Memory B cell (primary cell): ENCODE results near the gene ABI3BP.

ENCODE experiments used
- ATAC-seq: fragments of 150-1000 bp; cut with Tn5 transposase; 2 replicates; pipeline ENCODE4 v1.10.0; 2021; ENCODE audit warnings: low read depth, mild to moderate bottlenecking, moderate library complexity
- DNase-seq, 2 donors: peaks; one replicate each; pipeline ENCODE4 v3.0.0; 2022; ENCODE audit warnings: low spot score in 2 of 2
- H3K27ac Mint-ChIP-seq: one replicate; pipeline ENCODE4 v1.8.0; 2022; ENCODE audit warnings: mild to moderate bottlenecking, moderate library complexity, mixed read lengths
- H3K27me3 Mint-ChIP-seq: one replicate; pipeline ENCODE4 v1.8.0; 2022; ENCODE audit warnings: mixed read lengths
- H3K36me3 Mint-ChIP-seq: one replicate; pipeline ENCODE4 v1.8.0; 2022; ENCODE audit warnings: mild to moderate bottlenecking, mixed read lengths
- H3K4me1 Mint-ChIP-seq: one replicate; pipeline ENCODE4 v1.8.0; 2022; ENCODE audit warnings: mixed read lengths
- H3K4me3 Mint-ChIP-seq: one replicate; pipeline ENCODE4 v1.8.0; 2022; ENCODE audit warnings: mild to moderate bottlenecking, moderate library complexity, mixed read lengths
- H3K9me3 Mint-ChIP-seq: one replicate; pipeline ENCODE4 v1.8.0; 2022; ENCODE audit warnings: mixed read lengths

The ABI3BP gene

GRCh38 chr3:101011136-101011535 lies 17.9 kb upstream of the ABI3BP start:
- Mint-ChIP-seq H3K27me3 (no peaks in the 10 kb centered on the region), H3K27ac (no peak overlapping the region), H3K4me3 (no peak overlapping the region), H3K9me3 (peaks cover 7% of the 10 kb centered on the region), H3K36me3 (peaks cover 2% of the 10 kb centered on the region), H3K4me1 (no peaks in the 10 kb centered on the region)
- no peak for ATAC-seq
- DNase-seq, result no peak

GRCh38 chr3:101010296-101010695 lies 17.1 kb upstream of the ABI3BP start:
- Mint-ChIP-seq H3K9me3 (peaks cover 7% of the 10 kb centered on the region), H3K27ac (no peak overlapping the region), H3K27me3 (no peaks in the 10 kb centered on the region), H3K4me1 (no peaks in the 10 kb centered on the region), H3K36me3 (peaks cover 2% of the 10 kb centered on the region), H3K4me3 (no peak overlapping the region)
- DNase-seq (no peak), ATAC-seq (no peak)

GRCh38 chr3:101009386-101009785 lies 16.2 kb upstream of the ABI3BP start:
- H3K4me3 Mint-ChIP-seq, result no peak overlapping the region
- DNase-seq, result no peak
- no peak overlapping the region for H3K27ac Mint-ChIP-seq
- peaks cover 2% of the 10 kb centered on the region for H3K36me3 Mint-ChIP-seq
- no peaks in the 10 kb centered on the region for H3K4me1 Mint-ChIP-seq
- no peaks in the 10 kb centered on the region for H3K27me3 Mint-ChIP-seq
- no peak for ATAC-seq
- H3K9me3 Mint-ChIP-seq, result peaks cover 7% of the 10 kb centered on the region

GRCh38 chr3:100999160-100999559 lies 5.9 kb upstream of the ABI3BP start:
- H3K4me1 Mint-ChIP-seq, result no peaks in the 10 kb centered on the region
- no peaks in the 10 kb centered on the region for H3K27me3 Mint-ChIP-seq
- no peak overlapping the region for H3K4me3 Mint-ChIP-seq
- H3K9me3 Mint-ChIP-seq, result peaks cover 3% of the 10 kb centered on the region
- DNase-seq (no peak), ATAC-seq (no peak)
- H3K27ac Mint-ChIP-seq, result no peak overlapping the region
- no peaks in the 10 kb centered on the region for H3K36me3 Mint-ChIP-seq

GRCh38 chr3:100994809-100995208 lies 1.6 kb upstream of the ABI3BP start:
- Mint-ChIP-seq H3K27ac (no peak overlapping the region), H3K27me3 (no peaks in the 10 kb centered on the region), H3K9me3 (no peaks in the 10 kb centered on the region), H3K4me3 (no peak overlapping the region), H3K36me3 (no peaks in the 10 kb centered on the region), H3K4me1 (no peaks in the 10 kb centered on the region)
- DNase-seq, result no peak
- no peak for ATAC-seq

GRCh38 chr3:100994187-100994586 lies 966 bp upstream of the ABI3BP start:
- Mint-ChIP-seq H3K4me1 (no peaks in the 10 kb centered on the region), H3K4me3 (no peak overlapping the region), H3K36me3 (no peaks in the 10 kb centered on the region), H3K27ac (no peak overlapping the region), H3K9me3 (no peaks in the 10 kb centered on the region), H3K27me3 (no peaks in the 10 kb centered on the region)
- ATAC-seq (no peak), DNase-seq (no peak)

GRCh38 chr3:100992231-100993012 lies 799 bp downstream of the ABI3BP start:
- Mint-ChIP-seq H3K9me3 (no peaks in the 10 kb centered on the region), H3K4me1 (no peaks in the 10 kb centered on the region), H3K27me3 (peaks cover 2% of the 10 kb centered on the region), H3K27ac (no peak overlapping the region), H3K4me3 (no peak overlapping the region), H3K36me3 (no peaks in the 10 kb centered on the region)
- DNase-seq (no peak), ATAC-seq (no peak)

- no peak overlapping the region for H3K4me3 Mint-ChIP-seq
- ATAC-seq, result no peak
- no peak for DNase-seq
- H3K9me3 Mint-ChIP-seq, result no peaks in the 10 kb centered on the region
- no peaks in the 10 kb centered on the region for H3K36me3 Mint-ChIP-seq
- no peaks in the 10 kb centered on the region for H3K4me1 Mint-ChIP-seq
- no peak overlapping the region for H3K27ac Mint-ChIP-seq
- peaks cover 2% of the 10 kb centered on the region for H3K27me3 Mint-ChIP-seq
Measured at GRCh38 chr3:100988080-100988479, 5.1 kb downstream of the ABI3BP start.

- DNase-seq (no peak), ATAC-seq (no peak)
- no peaks in the 10 kb centered on the region for H3K9me3 Mint-ChIP-seq
- no peaks in the 10 kb centered on the region for H3K4me1 Mint-ChIP-seq
- H3K36me3 Mint-ChIP-seq, result no peaks in the 10 kb centered on the region
- no peak overlapping the region for H3K4me3 Mint-ChIP-seq
- peaks cover 3% of the 10 kb centered on the region for H3K27me3 Mint-ChIP-seq
- no peak overlapping the region for H3K27ac Mint-ChIP-seq
Measured at GRCh38 chr3:100984308-100984707, 8.9 kb downstream of the ABI3BP start.

- ATAC-seq, result no peak
- no peak overlapping the region for H3K4me3 Mint-ChIP-seq
- DNase-seq, result no peak
- no peaks in the 10 kb centered on the region for H3K9me3 Mint-ChIP-seq
- H3K36me3 Mint-ChIP-seq, result no peaks in the 10 kb centered on the region
- peaks cover 1% of the 10 kb centered on the region for H3K27me3 Mint-ChIP-seq
- no peak overlapping the region for H3K27ac Mint-ChIP-seq
- no peaks in the 10 kb centered on the region for H3K4me1 Mint-ChIP-seq
Measured at GRCh38 chr3:100982710-100983109, 10.5 kb downstream of the ABI3BP start.

GRCh38 chr3:100981164-100981911 lies 11.9 kb downstream of the ABI3BP start:
- peaks cover 1% of the 10 kb centered on the region for H3K27me3 Mint-ChIP-seq
- no peak overlapping the region for H3K27ac Mint-ChIP-seq
- DNase-seq, result no peak
- no peak overlapping the region for H3K4me3 Mint-ChIP-seq
- H3K9me3 Mint-ChIP-seq, result no peaks in the 10 kb centered on the region
- H3K4me1 Mint-ChIP-seq, result no peaks in the 10 kb centered on the region
- H3K36me3 Mint-ChIP-seq, result no peaks in the 10 kb centered on the region
- ATAC-seq, result no peak

- Mint-ChIP-seq H3K27ac (no peak overlapping the region), H3K4me3 (no peak overlapping the region), H3K4me1 (no peaks in the 10 kb centered on the region), H3K36me3 (no peaks in the 10 kb centered on the region), H3K27me3 (peaks cover 1% of the 10 kb centered on the region), H3K9me3 (no peaks in the 10 kb centered on the region)
- ATAC-seq, result no peak
- DNase-seq, result no peak
Measured at GRCh38 chr3:100978011-100978659, 15.1 kb downstream of the ABI3BP start.

GRCh38 chr3:100976611-100977010 lies 16.6 kb downstream of the ABI3BP start:
- DNase-seq (no peak), ATAC-seq (no peak)
- Mint-ChIP-seq H3K4me3 (no peak overlapping the region), H3K9me3 (no peaks in the 10 kb centered on the region), H3K27me3 (peaks cover 1% of the 10 kb centered on the region), H3K4me1 (no peaks in the 10 kb centered on the region), H3K36me3 (no peaks in the 10 kb centered on the region), H3K27ac (no peak overlapping the region)

- ATAC-seq, result no peak
- H3K9me3 Mint-ChIP-seq, result no peaks in the 10 kb centered on the region
- H3K36me3 Mint-ChIP-seq, result no peaks in the 10 kb centered on the region
- no peak overlapping the region for H3K27ac Mint-ChIP-seq
- peaks cover 3% of the 10 kb centered on the region for H3K27me3 Mint-ChIP-seq
- no peaks in the 10 kb centered on the region for H3K4me1 Mint-ChIP-seq
- H3K4me3 Mint-ChIP-seq, result no peak overlapping the region
- no peak for DNase-seq
Measured at GRCh38 chr3:100975714-100976113, 17.5 kb downstream of the ABI3BP start.
